Aorta (tissue), 5 donors: Measurements from ENCODE around the gene HLA-DMA. TPM values are rescaled to one million over a fixed set of nuclear protein-coding genes. Genes with fewer than 3 reads are reported as not detected.

Experiments
- ATAC-seq: fragments of 200-7000 bp; cut with Tn5 transposase; one replicate; pipeline ENCODE4 v1.9.1; 2022; ENCODE audit warnings: moderate library complexity; ENCODE audit not compliant: low FRiP score
- DNase-seq, 2 donors: peaks; one replicate each; pipeline ENCODE4 v3.0.0-alpha.2; 2020
- H3K27ac ChIP-seq, 2 donors: one replicate each; pipeline ENCODE4 v1.5.1; 2013; ENCODE audit warnings: low read length in 2 of 2, mild to moderate bottlenecking in 2 of 2, moderate library complexity in 2 of 2, control low read depth in 1 of 2, inconsistent platforms in 1 of 2, low read depth in 1 of 2
- H3K27me3 ChIP-seq, 2 donors: one replicate each; pipeline ENCODE4 v1.6.1; 2013; ENCODE audit warnings: control low read depth in 1 of 2, low read length in 1 of 2, mild to moderate bottlenecking in 1 of 2, moderate library complexity in 1 of 2; ENCODE audit not compliant: insufficient read depth in 2 of 2, control insufficient read depth in 1 of 2
- H3K36me3 ChIP-seq, 2 donors: one replicate each; pipeline ENCODE4 v1.6.1; 2013; ENCODE audit warnings: control low read depth in 1 of 2, low read length in 1 of 2, mild to moderate bottlenecking in 1 of 2; ENCODE audit not compliant: insufficient read depth in 2 of 2, control insufficient read depth in 1 of 2
- H3K4me1 ChIP-seq, 2 donors: one replicate each; pipeline ENCODE4 v1.6.1; 2013; ENCODE audit warnings: low read length in 2 of 2, control low read depth in 1 of 2, mild to moderate bottlenecking in 1 of 2, moderate library complexity in 1 of 2; ENCODE audit not compliant: insufficient read depth in 2 of 2, control insufficient read depth in 1 of 2
- H3K4me3 ChIP-seq, 2 donors: one replicate each; pipeline ENCODE4 v1.5.1; 2013; ENCODE audit warnings: low read length in 2 of 2, control low read depth in 1 of 2, mild to moderate bottlenecking in 1 of 2
- H3K9me3 ChIP-seq: one replicate; pipeline ENCODE4 v1.6.1; 2013; ENCODE audit warnings: mild to moderate bottlenecking, low read length; ENCODE audit not compliant: control insufficient read depth
- WGBS, 2 donors: extraction: QIAGEN DNeasy Blood & Tissue Kit; methylation state at CpG; one replicate each; pipeline ENCODE4 v1.1.7; 2013; 5-methylcytosine and 5-hydroxymethylcytosine counted together
- intact Hi-C, 2 donors: fragments of 100-400 bp; cut with DNase I; formaldehyde crosslinking; loops; one replicate each; pipeline versions ENCODE4 v1.14.2 to v1.15.0; 2022
- polyA plus RNA-seq, 2 donors: library from polyadenylated mRNA; stranded (reverse); fragments of 200-250 nt; gene quantifications; one replicate each; pipeline ENCODE4 v1.2.3, GENCODE V29; 2013
- total RNA-seq, 2 donors: library from RNA; stranded (reverse); fragmentation: NEBNext Ultra II Directional; extraction: Animal tissue kit (Norgen Biotek cat#: 25700); gene quantifications; one replicate each; pipeline ENCODE4 v1.2.1, GENCODE V29; 2021
- donor health status: healthy with polysubstance abuse.
- donor health status: Bipolar disorder and iron deficiency.
- donor health status: DM: no; HTN: no; CAD: no.
- donor health status: DM: no; HTN: no; CAD: no.
- donor health status: DM: yes; HTN: yes; CAD: no.

The HLA-DMA gene
- total and polyA plus RNA-seq, 4 donors: 9.8 to 109 (median 35.1) TPM

GRCh38 chr6:32971581-32972352 is 18.9 kb upstream of the HLA-DMA start:
- Histone ChIP-seq H3K4me3 (peak overlapping the region; percentile 96 to 97), H3K27ac (peak overlapping the region; percentile 100), H3K27me3 (peaks cover 0 to 2% of the 10 kb centered on the region in 2 donors), H3K36me3 (peaks cover 0 to 15% of the 10 kb centered on the region in 2 donors), H3K4me1 (no peaks in the 10 kb centered on the region), H3K9me3 (no peaks in the 10 kb centered on the region)
- ATAC-seq (peak; percentile 83), DNase-seq (peak; percentile 99 to 100)
- intact Hi-C loops: loop anchor here (2.0 to 10.0 kb wide), 4 partner anchors 129 to 777 kb away; partner anchors contain the start of genes GPSM3 (in 1 of the 2), PBX2 (in 1 of the 2), PSMB8 (in 1 of the 2) and ZBTB22 (in 1 of the 2)
- 0% methylated on average over 57 to 58 of the region's 58 CpGs for WGBS, 2 donors

- H3K4me1 ChIP-seq: no peaks in the 10 kb centered on the region
- no peaks in the 10 kb centered on the region for H3K9me3 ChIP-seq
- 0% methylated on average over 15 of the region's 15 CpGs for WGBS, 2 donors
Measured at GRCh38 chr6:32971242-32971580, 18.3 kb upstream of the HLA-DMA start.

GRCh38 chr6:32970413-32971241 is 17.7 kb upstream of the HLA-DMA start:
- 1% methylated on average over 29 to 43 of the region's 43 CpGs for WGBS, 2 donors
- Histone ChIP-seq H3K4me1 (no peaks in the 10 kb centered on the region), H3K9me3 (no peaks in the 10 kb centered on the region), H3K4me3 (peak overlapping the region; percentile 96 to 97), H3K27me3 (peaks cover 0 to 2% of the 10 kb centered on the region in 2 donors), H3K36me3 (peaks cover 0 to 7% of the 10 kb centered on the region in 2 donors), H3K27ac (peak overlapping the region; percentile 100)
- DNase-seq (peak; percentile 96 to 97), ATAC-seq (peak; percentile 74)
- intact Hi-C loops: loop anchor here (5.0 to 10.0 kb wide), 3 partner anchors 128 to 776 kb away; partner anchors contain the start of genes GPSM3 (in 1 of the 2), PBX2 (in 1 of the 2) and PSMB8 (in 1 of the 2)

More at GRCh38 chr6:32971242-32971580, 18.3 kb upstream of the HLA-DMA start:
- intact Hi-C loops: loop anchor here (5.0 to 10.0 kb wide), 3 partner anchors 129 to 776 kb away; partner anchors contain the start of genes GPSM3 (in 1 of the 2), PBX2 (in 1 of the 2) and PSMB8 (in 1 of the 2)
- Histone ChIP-seq H3K27ac (peak overlapping the region; percentile 100), H3K36me3 (peaks cover 0 to 12% of the 10 kb centered on the region in 2 donors), H3K27me3 (peaks cover 0 to 2% of the 10 kb centered on the region in 2 donors), H3K4me3 (peak overlapping the region; percentile 96 to 97)
- DNase-seq: no peak
- ATAC-seq: no peak

- no peaks in the 10 kb centered on the region for H3K4me1 ChIP-seq
- H3K27me3 ChIP-seq: peaks cover 0 to 2% of the 10 kb centered on the region in 2 donors
- intact Hi-C loops: loop anchor here (5.0 to 10.0 kb wide), 4 partner anchors 128 to 775 kb away; partner anchors contain the start of genes GPSM3 (in 1 of the 2), HSD17B8 (in 1 of the 2), PBX2 (in 1 of the 2) and PSMB8 (in 1 of the 2)
- peak overlapping the region; percentile 95 to 96 for H3K4me3 ChIP-seq
- H3K9me3 ChIP-seq: no peaks in the 10 kb centered on the region
- peaks cover 0 to 6% of the 10 kb centered on the region in 2 donors for H3K36me3 ChIP-seq
- DNase-seq (peak; percentile 85 to 87), ATAC-seq (peak; percentile 28)
- H3K27ac ChIP-seq: peak overlapping the region; percentile 98 to 99
- 1% methylated on average over 19 of the region's 19 CpGs for WGBS, 2 donors
Measured at GRCh38 chr6:32969685-32970412, 17.0 kb upstream of the HLA-DMA start.

GRCh38 chr6:32968867-32969684 is 16.2 kb upstream of the HLA-DMA start:
- Histone ChIP-seq H3K27me3 (peaks cover 0 to 2% of the 10 kb centered on the region in 2 donors), H3K27ac (peak overlapping the region; percentile 94 to 98), H3K9me3 (no peaks in the 10 kb centered on the region), H3K4me3 (peak overlapping the region; percentile 95 to 96), H3K4me1 (no peaks in the 10 kb centered on the region), H3K36me3 (peaks cover 0 to 2% of the 10 kb centered on the region in 2 donors)
- intact Hi-C loops: loop anchor here in 1 of 2 donors (1.0 to 5.0 kb wide), 2 partner anchors 16 to 233 kb away; partner anchors contain the start of genes HLA-DMA, HSD17B8, RXRB and SLC39A7
- WGBS, 2 donors: 1% methylated on average over 35 to 40 of the region's 40 CpGs
- DNase-seq: peak; percentile 82 to 87
- ATAC-seq: peak; percentile 63

GRCh38 chr6:32968093-32968866 is 15.4 kb upstream of the HLA-DMA start, which contains the start of gene BRD2:
TSS of gene BRD2 (plus strand) at chr6:32968594. CDS start at chr6:32972899, 4,305 bp downstream.
- H3K36me3 ChIP-seq: peaks cover 0 to 2% of the 10 kb centered on the region in 2 donors
- intact Hi-C loops: loop anchor here in 1 of 2 donors (1.0 to 5.0 kb wide), 2 partner anchors 15 to 234 kb away; partner anchors contain the start of genes HLA-DMA, HSD17B8, RXRB and SLC39A7
- WGBS, 2 donors: 0% methylated on average over 57 to 62 of the region's 62 CpGs

More at GRCh38 chr6:32968093-32968866, 15.4 kb upstream of the HLA-DMA start, which contains the start of gene BRD2:
- Histone ChIP-seq H3K27ac (peak within 1 kb of the TSS; percentile 94 to 98), H3K9me3 (no peaks in the 10 kb centered on the region), H3K4me1 (no peaks in the 10 kb centered on the region), H3K27me3 (peaks cover 0 to 2% of the 10 kb centered on the region in 2 donors), H3K4me3 (peak within 1 kb of the TSS; percentile 95 to 96)
- DNase-seq: peak; percentile 98
- peak; percentile 83 for ATAC-seq
